ENCODE results near the gene CDK13.
A peak's percentile ranks its signal among the peaks of the same experiment; 100 is the strongest.

The CDK13 gene

GRCh38 chr7:40043164-40043563 is 93.1 kb downstream of the CDK13 start:
- peaks cover 5% of the 10 kb centered on the region; the same call in 1 of the 2 replicates for H3K79me2 ChIP-seq (ENCODE audit: low read length)

GRCh38 chr7:40047661-40048060 is 97.6 kb downstream of the CDK13 start:
- TF ChIP-seq EZH2phosphoT487 (IDR thresholded peaks at IDR 0.05; ENCODE audit: low read length) (no peak), CTCF (IDR thresholded peaks at IDR 0.05; ENCODE audit: low read length) (no peak), EZH2 (optimal IDR thresholded peaks at IDR 0.05; ENCODE audit: low read depth, low read length) (no peak)
- Histone ChIP-seq H3F3A (ENCODE audit: insufficient read depth, low read length) (no peaks in the 10 kb centered on the region), H3K4me2 (ENCODE audit: low read depth, low read length) (no peak overlapping the region), H3K9me2 (replicated peaks; ENCODE audit: insufficient read depth, low read length) (no peaks in the 10 kb centered on the region), H2AFZ (ENCODE audit: low read length) (no peak overlapping the region), H3K27me3 (replicated peaks; ENCODE audit: insufficient read depth, low read length) (no peaks in the 10 kb centered on the region), H3K79me2 (ENCODE audit: low read length) (no peaks in the 10 kb centered on the region; the same call in 1 of the 2 replicates), H3K9me3 (replicated peaks; ENCODE audit: insufficient read depth, low read length) (no peaks in the 10 kb centered on the region), H4K20me1 (ENCODE audit: insufficient read depth, low read length) (no peaks in the 10 kb centered on the region), H3K9ac (ENCODE audit: low read length) (no peak overlapping the region), H3K4me3 (ENCODE audit: low read length) (no peak overlapping the region), H3K4me1 (ENCODE audit: low read length) (no peaks in the 10 kb centered on the region), H3K36me3 (replicated peaks; ENCODE audit: insufficient read depth, low read length) (no peaks in the 10 kb centered on the region), H3K27ac (ENCODE audit: low read length) (no peak overlapping the region)
- DNase-seq, result peak; percentile 16

More at GRCh38 chr7:40043164-40043563, 93.1 kb downstream of the CDK13 start:
- Histone ChIP-seq H3K9me3 (replicated peaks; ENCODE audit: insufficient read depth, low read length) (no peaks in the 10 kb centered on the region), H4K20me1 (ENCODE audit: insufficient read depth, low read length) (no peaks in the 10 kb centered on the region), H3K4me1 (ENCODE audit: low read length) (no peaks in the 10 kb centered on the region), H3K9ac (ENCODE audit: low read length) (no peak overlapping the region), H3K4me2 (ENCODE audit: low read depth, low read length) (no peak overlapping the region), H2AFZ (ENCODE audit: low read length) (no peak overlapping the region), H3K4me3 (ENCODE audit: low read length) (no peak overlapping the region), H3K9me2 (replicated peaks; ENCODE audit: insufficient read depth, low read length) (no peaks in the 10 kb centered on the region), H3K36me3 (replicated peaks; ENCODE audit: insufficient read depth, low read length) (no peaks in the 10 kb centered on the region), H3K27me3 (replicated peaks; ENCODE audit: insufficient read depth, low read length) (no peaks in the 10 kb centered on the region), H3K27ac (ENCODE audit: low read length) (no peak overlapping the region), H3F3A (ENCODE audit: insufficient read depth, low read length) (no peaks in the 10 kb centered on the region)
- TF ChIP-seq CTCF (IDR thresholded peaks at IDR 0.05; ENCODE audit: low read length) (no peak), EZH2phosphoT487 (IDR thresholded peaks at IDR 0.05; ENCODE audit: low read length) (no peak), EZH2 (optimal IDR thresholded peaks at IDR 0.05; ENCODE audit: low read depth, low read length) (no peak)
- no peak for DNase-seq

GRCh38 chr7:40057292-40057691 is 107.2 kb downstream of the CDK13 start:
- H3K79me2 ChIP-seq (ENCODE audit: low read length), result peaks cover 3% of the 10 kb centered on the region; the same call in 1 of the 2 replicates
- H3K4me3 ChIP-seq (ENCODE audit: low read length), result no peak overlapping the region
- no peak overlapping the region for H3K9ac ChIP-seq (ENCODE audit: low read length)
- no peak for TF ChIP-seq EZH2phosphoT487 (IDR thresholded peaks at IDR 0.05; ENCODE audit: low read length)
- TF ChIP-seq EZH2 (optimal IDR thresholded peaks at IDR 0.05; ENCODE audit: low read depth, low read length), result no peak
- TF ChIP-seq CTCF (IDR thresholded peaks at IDR 0.05; ENCODE audit: low read length), result no peak
- H3K27ac ChIP-seq (ENCODE audit: low read length), result no peak overlapping the region
- H3F3A ChIP-seq (ENCODE audit: insufficient read depth, low read length), result no peaks in the 10 kb centered on the region
- no peak for DNase-seq
- no peaks in the 10 kb centered on the region for H4K20me1 ChIP-seq (ENCODE audit: insufficient read depth, low read length)
- no peaks in the 10 kb centered on the region for H3K9me3 ChIP-seq (replicated peaks; ENCODE audit: insufficient read depth, low read length)
- no peaks in the 10 kb centered on the region for H3K27me3 ChIP-seq (replicated peaks; ENCODE audit: insufficient read depth, low read length)
- H2AFZ ChIP-seq (ENCODE audit: low read length), result no peak overlapping the region
- no peaks in the 10 kb centered on the region for H3K9me2 ChIP-seq (replicated peaks; ENCODE audit: insufficient read depth, low read length)
- no peak overlapping the region for H3K4me2 ChIP-seq (ENCODE audit: low read depth, low read length)
- H3K36me3 ChIP-seq (replicated peaks; ENCODE audit: insufficient read depth, low read length), result no peaks in the 10 kb centered on the region
- no peaks in the 10 kb centered on the region for H3K4me1 ChIP-seq (ENCODE audit: low read length)
